Gastroesophageal sphincter (tissue), 3 donors: ENCODE results near the gene CFAP46.

Experiments
- CTCF ChIP-seq, 4 experiments: fragments of 200-600 bp in 2 of 4; fragments of 450-650 bp in 2 of 4; sonication (generic) in 1 of 4; IDR thresholded peaks; one replicate each; pipeline ENCODE4 v1.5.1; 2017 to 2019; ENCODE audit warnings: antibody characterized with exemption in 4 of 4, mild to moderate bottlenecking in 2 of 4, moderate library complexity in 2 of 4
- POLR2A ChIP-seq, 2 donors: fragments of 450-650 bp; IDR thresholded peaks; one replicate each; pipeline ENCODE4 v1.6.1; 2017; ENCODE audit warnings: antibody characterized with exemption in 2 of 2, mild to moderate bottlenecking in 2 of 2, moderate library complexity in 1 of 2

GRCh38 chr10:132932461-132933307 is 9.7 kb downstream of the CFAP46 start:
- TF ChIP-seq CTCF (IDR thresholded peaks at IDR 0.05) (no peak), POLR2A (IDR thresholded peaks at IDR 0.05) (no peak)
